NCI-H146 (cell line): ENCODE data around the gene DBN1.
A peak's percentile ranks its signal among the peaks of the same experiment; 100 is the strongest.

Source experiments
- DNase-seq: peaks from one replicate; lab custom pipeline; 2025; lab: John Stamatoyannopoulos, UW

DBN1 gene

DNA sequence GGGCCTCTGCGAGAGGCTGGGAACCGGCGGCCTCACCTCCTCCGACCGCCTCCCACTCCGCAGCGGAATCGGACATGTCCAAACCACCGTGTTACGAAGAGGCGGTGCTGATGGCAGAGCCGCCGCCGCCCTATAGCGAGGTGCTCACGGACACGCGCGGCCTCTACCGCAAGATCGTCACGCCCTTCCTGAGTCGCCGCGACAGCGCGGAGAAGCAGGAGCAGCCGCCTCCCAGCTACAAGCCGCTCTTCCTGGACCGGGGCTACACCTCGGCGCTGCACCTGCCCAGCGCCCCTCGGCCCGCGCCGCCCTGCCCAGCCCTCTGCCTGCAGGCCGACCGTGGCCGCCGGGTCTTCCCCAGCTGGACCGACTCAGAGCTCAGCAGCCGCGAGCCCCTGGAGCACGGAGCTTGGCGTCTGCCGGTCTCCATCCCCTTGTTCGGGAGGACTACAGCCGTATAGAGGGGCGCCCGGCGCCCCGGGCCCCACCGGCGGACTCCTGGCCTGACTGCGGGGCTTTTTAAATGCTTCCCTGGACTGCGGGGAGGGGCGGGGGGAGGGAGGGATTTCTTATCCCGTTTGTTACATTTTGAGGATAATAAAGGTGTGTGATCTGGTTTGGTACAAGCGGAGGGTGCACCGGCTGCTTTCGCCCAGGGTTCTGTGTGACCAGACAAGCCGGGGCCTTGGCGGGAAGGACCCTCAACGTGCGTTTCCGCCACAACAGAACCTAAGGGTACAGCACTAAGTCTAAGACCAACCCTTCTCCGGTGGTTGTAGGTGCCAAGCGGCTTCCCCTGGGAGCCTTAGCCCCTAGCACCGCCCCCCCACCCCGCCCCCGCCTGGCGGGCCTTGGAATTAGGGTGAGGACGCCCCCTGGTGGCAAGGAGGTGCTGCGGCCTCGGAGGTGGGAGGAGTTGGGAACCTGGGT lies 17.5 kb downstream of the DBN1 start:
- DNase-seq = peak; percentile 88

DNA sequence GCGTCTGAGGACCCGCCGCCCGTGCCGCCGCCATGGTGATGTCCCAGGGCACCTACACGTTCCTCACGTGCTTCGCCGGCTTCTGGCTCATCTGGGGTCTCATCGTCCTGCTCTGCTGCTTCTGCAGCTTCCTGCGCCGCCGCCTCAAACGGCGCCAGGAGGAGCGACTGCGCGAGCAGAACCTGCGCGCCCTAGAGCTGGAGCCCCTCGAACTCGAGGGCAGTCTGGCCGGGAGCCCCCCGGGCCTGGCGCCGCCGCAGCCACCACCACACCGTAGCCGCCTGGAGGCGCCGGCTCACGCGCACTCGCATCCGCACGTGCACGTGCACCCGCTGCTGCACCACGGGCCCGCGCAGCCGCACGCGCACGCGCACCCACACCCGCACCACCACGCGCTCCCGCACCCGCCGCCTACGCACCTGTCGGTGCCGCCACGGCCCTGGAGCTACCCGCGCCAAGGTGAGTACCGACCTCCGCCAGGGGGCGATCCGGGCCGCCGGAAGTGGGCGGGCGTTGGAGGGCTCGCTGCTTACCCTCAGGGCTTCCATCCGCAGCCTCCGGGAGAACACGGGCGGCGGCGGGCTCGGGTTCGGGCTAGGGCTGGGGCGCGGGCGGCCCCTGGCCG lies 18.3 kb downstream of the DBN1 start:
- DNase-seq = peak; percentile 81

DNA sequence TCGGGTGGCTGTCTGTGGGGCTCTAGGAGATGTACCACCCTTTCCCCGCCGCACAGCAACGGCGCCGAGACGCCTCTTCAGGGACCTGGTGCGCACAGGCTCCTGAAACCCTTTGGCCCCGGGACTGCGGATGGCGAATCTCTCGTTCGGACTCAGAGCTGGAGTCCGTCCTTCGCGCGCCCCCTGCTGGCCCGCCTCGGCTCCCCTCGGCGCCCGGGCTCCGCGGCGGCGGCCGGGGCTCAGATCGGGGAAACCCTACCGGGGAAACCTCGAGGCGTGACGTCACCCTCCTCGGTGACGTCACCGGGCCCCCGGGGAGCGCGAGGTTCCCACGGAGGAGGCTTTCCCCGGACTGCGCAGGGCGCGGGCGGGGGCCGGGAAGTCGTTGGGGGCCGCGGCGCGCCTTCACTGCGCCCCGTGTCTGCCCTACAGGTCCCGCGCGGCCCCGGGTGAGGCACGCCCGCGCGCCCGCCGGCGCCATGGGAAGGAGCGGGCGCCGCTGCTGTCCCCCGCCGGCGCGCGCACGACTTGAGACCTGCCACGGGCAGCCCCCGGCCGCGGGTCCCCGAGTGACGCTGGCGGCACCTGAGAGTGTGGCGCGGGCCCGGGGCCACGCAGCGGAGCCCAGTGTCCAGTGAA lies 18.9 kb downstream of the DBN1 start:
- DNase-seq = peak; percentile 78

DNA sequence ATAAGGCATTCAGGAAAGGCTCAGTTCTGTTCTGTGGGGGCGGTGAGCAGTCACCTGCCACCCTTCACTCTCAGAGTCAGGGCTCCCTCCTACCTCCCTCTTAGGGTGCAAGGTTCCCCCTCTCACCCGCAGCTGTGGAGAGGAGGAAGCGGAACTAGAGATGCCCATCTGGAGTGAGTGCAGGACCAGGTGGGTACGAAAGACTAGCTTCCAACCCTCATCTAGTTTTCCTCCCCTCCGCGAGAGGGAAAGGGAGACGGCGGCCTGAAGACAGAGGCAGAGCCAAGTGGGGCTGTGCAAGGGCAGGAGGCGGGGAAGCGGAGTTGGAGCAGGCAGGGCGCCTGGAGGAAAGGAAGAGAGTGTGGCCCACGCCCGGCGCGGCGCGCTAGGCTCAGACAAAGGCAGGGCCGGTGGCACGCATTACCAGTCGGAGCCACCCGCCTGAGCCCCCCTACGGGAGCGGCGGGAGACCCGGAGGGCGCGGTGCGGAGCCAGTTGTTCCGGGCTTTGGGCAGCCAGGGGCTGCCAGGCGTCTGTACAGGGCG lies 19.5 kb downstream of the DBN1 start:
- peak; percentile 34 for DNase-seq

DNA sequence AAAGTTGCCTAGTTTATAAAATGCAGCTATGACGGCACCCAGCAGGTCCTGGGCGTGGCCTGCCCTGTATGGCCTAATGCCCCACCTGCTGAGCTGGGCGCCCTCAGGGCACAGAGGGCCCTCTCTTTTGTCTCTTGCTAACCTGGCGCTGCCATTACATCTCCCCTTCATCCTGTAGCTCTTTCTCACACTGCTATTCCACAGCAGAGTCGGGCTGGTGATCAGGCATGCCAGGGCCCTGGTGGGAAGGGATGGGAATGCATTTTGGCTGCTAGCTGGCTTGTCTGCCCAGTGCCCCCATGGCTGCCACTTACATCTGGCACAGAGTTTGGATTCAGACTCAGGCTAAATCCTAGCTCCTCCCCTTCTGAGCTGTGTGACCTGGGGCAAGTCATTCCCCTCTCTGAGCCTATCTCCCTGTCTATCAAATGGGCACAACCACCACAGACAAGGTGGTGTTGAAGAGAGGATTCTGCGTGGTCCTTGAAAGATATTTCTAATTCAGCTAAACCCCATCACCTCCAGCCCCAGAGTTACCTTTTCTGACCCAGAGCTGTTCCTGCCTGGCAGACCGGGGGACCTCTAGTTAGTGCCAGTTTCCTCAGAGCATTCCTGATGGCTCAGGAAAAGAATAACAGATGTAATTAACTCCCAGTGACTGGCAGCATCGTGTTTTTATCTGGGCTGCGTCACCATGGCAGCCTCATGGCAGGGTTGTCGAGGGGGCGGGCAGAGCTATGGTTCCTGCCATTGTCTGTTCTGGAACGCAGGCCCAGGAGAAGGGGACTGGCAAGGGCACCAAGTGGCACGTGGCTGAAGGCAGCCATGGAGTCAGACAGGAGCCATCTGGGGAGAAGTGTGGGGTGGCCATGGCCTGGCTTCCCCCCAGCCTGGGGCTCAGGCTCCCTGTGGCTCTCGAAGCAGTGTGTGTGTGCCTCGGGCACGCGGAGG lies 20.5 kb downstream of the DBN1 start:
- peak; percentile 57 for DNase-seq

DNA sequence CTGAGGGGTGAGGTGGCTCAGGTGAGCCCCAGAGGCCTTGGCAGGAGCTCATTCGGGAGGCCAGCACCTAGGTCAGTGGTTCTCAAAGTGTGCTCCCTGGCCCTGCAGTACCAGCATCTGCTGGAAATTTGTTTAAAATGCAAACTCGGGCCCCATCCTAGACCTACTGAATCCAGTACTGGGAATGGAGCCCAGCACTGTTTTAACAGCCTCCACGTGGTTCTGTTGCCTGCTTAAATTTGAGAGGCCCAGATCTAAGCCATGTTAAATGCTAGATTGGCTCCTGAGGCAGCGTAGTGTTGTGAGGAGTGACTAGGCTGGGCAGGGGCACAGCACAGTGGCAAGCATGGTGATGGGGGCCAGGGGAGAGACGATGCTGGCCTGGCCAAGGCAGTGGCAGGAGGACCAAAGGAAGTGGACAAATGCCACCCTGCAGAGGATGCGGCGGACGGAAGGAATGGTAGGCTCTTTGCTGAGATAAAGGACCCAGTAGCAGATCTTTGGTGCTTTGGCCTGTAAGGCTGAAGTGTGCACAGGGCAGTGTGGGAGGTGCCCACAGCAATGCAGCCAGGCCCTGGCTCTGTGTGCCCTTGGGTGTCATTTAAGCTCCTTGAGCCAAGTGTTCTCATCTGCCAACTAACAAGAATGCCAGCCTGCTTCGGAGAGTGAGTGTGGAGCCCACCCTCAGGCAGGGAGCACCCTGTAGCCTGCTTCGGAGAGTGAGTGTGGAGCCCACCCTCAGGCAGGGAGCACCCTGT lies 22.6 kb downstream of the DBN1 start:
- no peak for DNase-seq

DNA sequence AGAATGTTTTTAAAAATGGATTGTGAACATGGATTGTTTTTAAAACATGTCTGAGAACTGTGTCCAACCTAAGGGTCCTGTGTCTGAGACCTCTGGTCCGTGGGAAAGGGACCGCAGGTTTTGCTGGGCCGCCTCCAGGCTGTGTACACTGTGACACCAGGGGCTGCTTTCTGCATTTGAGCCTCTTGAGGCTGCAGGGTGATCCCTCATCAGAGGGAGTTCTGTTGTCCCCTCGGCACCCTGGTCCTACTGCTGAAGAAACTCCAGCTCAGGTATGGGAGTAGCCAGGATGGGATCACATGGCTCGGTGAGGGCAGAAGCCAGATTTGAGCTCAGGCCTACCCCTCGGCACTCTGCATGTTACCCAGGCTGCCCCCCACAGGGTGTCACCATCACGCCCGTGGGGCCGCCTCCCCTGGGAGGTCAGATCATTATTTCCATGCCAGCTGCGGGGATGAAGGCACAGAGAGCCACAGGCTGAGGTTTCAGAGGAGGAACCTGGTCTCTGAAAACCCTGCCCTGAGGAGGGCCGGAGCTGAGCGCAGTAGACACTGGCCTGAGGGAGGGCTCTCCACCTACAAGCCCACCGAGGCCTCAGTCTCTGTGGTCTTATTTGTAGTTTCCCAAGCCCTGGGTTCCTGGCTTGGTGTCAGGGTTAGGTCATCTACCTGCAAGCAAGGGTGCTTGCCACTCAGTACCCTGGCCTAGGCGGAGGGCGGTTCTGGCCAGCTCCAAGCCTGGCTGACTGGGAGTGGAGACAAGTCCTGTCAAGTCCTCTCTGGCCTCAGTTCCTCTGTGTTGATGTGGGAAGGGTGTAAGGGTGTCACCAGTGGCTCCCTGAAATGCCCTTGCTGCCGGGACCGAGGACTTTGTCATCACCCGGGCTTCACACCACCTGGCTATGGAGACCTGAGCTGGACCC lies 24.0 kb downstream of the DBN1 start:
- DNase-seq = no peak

DNA sequence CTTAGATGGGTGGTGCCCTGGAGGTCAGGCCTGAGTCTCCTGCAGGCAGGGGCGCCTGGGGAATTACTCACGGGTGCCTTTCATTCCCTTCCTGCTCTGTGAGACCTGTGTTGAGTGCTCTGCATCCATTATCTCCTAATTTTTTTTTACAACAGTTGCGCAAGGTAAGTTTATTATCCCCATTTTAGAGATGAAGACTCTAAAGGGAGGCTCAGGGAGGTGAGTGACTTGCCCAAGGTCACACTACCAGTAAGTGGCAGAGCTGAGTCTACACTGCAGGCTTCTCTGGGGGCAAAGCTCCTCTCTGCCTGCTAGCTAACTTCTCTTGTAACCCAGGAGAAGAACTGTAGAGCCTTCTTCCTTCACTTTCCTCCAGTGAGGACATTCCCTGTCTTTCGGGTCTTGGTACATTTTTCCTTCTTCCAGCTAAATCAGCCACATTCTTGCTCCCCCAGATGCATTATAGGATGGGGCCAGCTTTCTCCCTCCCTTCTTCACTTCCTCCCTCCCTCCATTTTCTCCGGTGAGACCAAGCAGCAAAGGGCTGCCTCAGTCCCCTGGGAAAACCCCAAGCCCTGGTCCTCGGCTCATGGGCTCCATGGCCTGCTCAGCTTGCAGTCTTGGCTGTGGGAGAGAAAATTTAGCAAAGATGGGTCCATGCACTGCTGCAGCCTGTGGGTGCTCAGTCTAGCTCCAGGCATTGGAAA lies 25.0 kb downstream of the DBN1 start:
- no peak for DNase-seq

DNA sequence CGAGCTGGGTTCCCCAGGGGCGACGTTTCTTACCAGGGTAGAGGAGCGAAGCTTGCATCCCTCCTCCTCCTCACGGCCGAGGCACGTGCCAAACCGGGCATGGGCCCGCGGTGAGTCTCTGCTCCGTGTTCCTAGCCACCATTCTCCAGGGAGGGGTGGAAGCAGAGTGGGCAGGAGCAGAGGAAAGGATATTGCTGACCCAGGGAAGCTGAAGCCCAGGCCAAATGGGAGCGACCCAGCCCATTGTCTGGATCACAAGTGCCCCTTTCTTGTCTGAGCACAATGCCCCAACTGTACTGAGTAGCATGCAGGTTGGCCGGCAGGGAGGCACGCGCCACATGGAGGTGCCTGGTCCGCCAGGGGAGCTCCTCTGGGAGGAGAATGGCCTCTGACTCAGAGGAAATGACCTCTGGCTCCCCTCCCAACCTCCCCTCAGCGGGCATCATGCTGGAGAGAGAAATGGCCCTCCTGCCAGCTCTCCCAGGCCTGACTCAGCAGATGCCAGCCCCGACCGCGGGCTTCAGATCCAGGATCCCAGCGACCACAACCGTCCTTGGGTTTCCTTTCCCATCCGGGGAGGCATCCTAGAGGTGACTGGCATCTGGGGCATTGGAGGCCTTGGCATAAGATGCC lies 25.7 kb downstream of the DBN1 start:
- DNase-seq = peak; percentile 44

DNA sequence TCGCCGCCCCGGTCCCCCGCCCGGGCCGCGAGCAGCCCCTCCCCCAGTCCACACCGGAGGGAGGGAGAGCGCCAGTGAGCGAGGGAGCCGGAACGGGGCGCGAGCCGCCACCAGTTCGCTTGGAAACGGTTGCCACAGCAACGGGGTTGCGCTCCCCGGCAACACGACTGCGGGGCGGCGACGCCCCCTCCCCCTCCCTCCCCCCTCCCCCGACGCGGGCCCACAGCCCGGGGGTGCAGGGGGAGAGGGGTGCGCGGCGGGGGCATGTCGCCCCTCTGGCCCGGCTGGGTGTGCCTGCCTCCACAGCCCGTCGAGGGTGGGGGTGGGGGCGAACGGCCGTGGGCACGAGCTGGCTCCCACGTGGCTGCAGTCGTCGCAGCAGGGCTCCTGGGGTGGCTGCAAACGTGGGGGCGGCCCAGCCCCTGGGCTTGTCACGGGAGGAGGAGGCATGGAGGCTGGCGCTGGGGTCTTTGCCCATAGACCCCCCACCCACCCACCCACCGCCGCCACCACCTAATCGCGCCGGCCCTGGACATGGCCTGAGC lies 26.3 kb downstream of the DBN1 start:
- DNase-seq = peak; percentile 66

DNA sequence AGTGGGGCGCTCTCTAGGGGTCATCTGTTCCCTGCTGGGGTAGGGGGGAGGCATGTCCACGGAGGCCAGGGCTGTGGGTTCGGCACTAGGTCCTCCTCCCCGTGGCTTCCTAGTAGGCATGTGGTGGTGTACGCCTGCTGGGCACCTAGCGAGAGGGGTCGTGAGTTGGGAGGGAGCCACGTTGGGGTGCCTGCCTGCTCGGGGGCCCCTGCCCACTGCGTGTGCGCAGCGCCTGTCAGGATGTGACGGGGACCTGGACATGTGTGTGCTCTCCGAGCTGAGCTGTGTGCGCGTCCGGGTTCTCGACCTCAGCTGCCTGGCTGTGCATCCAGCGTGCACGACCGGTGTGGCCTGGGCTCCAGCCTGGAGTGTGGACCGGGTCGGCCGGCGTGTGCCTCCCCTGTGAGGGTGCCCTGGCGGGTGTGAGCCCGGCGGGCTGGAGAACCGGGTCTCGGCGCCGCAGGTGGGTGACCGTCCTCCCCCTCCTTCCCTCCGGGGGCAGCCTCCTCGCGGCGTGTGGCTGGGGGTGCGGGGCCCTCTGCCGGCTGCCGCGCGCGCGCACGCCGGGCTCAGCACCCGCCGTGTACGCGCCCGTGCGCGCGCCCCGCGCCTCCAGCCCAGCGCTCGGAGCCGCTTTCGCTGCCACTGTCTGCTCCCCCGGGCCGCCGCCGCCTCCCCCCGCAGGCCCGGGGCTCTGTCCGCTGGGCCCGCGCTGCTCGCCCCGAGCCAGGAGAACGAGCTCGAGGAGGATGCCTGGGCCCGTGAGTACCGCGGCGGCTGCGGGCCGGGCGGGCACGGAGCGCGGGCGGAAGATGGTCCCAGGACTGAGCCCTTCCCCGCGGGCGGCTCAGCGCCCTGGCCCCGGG lies 27.0 kb downstream of the DBN1 start, which contains the start of gene PRR7:
TSS of gene PRR7 (plus strand) at position 615 of the 866 bp plus-strand sequence. CDS start 8,254 bp downstream, outside the sequence.
- DNase-seq = peak; percentile 69

DNA sequence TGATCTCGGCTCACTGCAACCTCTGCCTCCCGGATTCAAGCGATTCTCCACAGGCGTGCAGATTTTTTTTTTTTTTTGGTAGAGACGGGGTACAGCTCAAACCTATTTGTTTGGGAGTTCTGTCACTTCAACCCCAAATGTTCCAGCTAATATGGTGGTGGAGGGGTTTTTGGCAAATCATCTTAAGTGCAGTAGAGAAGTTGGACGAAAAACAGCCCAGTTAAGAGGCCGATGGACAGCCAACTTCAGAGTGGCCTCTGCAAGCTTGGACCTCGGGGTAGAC lies 27.6 kb downstream of the DBN1 start:
- DNase-seq = no peak

DNA sequence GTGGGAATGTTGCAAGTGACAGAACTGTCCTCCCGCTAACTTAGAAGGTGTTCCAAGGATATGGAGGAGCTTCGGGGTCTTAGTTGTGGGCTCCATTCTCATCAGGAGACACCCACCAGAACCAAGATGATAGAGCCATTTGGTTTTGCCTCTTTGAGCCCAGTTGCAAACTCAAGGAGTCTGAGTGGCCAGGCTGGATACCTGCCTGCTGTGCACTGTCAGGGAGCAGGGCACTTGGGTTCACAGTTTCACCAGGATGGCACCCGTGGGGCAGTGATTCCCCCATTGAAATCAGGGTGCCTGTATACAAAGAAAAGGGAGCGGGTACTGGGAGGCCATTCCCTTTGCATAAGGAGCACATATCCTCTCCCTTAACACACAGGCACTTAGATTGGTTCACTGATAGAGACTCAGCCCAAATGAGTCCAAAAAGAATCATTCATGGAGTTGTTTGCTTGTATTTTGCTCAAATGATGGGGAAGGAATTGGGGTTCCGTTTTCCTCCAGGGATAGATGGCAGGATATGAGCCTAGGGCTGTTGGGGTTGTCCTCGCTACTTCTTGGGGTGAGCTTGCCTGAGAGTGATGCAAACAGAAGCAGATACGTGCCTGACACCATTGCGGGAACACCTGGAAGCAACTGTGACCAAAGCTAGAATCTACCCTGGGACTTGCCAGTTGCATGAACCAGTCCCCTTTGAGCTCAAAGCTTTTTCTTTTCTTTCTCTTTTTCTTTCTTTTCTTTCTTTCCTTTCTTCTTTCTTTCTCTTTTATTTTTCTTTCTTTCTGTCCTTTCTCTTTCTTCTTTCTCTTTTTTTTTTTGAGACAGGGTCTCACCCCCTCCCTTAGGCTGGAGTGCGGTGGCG lies 28.1 kb downstream of the DBN1 start:
- DNase-seq = no peak

DNA sequence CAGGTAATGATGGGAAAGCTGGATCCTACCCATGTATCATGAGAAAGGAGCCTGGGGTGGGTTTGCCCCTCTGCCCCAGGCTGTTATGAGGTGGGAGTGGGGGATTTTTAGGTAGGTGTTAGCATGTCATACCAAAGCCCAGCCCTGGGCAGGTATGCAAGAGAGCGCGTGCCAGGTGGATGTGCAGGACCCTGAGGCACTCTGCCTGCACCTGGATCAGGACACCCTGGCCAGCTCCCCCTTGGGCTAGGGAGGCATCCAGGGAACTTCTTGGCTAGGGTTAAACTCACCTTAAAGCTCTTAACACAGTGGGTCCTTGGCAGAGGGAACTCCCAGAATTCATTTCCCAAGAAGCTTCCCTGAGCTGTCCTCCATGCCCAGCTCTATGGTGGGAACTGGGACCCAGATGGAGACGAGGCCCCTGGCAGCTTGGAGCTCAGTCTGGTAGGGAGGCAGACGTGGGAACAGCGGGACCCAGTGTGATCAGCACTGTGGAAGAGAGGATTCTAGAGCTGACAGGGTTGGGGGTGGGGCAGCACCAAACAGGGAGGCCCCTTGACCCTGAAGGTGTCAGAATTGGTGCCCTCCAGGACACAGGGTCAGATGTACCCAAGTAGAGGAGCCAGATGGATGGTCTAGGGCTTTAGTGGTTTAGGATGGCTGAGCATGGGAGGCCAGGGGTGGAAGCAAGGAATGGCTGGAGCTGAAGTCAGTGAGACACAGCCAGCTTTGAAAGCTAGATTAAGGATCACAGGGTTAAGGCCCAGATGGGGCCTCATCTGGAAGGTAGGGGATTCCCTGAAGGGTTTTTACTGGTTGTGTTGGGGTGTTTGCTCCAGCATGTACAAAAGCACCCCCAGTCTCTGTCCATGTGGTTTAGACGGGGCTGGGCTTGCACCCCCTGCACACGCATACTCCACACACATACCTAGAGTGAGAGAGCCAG lies 29.1 kb downstream of the DBN1 start:
- no peak for DNase-seq
